Stimulated activated CD4-positive, alpha-beta T cell treated with anti-CD3 and anti-CD28 coated beads, Interleukin-2, amount 100 ng/mL, for 24 hours (primary cell): Measurements from ENCODE around the gene SAPCD1.
A peak's percentile ranks its signal among the peaks of the same experiment; 100 is the strongest.
"Not testable (repeated sequence)": the region's sequence is repeated elsewhere in the genome, so short reads cannot be mapped to it uniquely, and the experiment has no call there.

Experiments
- DNase-seq, 2 donors: peaks; one replicate each; pipeline ENCODE4 v3.0.0-alpha.2; 2020

Gene SAPCD1

GRCh38 chr6:31805939-31806469, 43.5 kb downstream of the SAPCD1 start:
- DNase-seq: no peak

GRCh38 chr6:31806470-31807272, 44.2 kb downstream of the SAPCD1 start, which contains the start of gene LSM2:
LSM2 (minus strand) TSS chr6:31806966; CDS start chr6:31806757, 209 bp downstream.
- peak; percentile 97 to 98 for DNase-seq

- not testable (repeated sequence) for DNase-seq
Measured at GRCh38 chr6:31808599-31808998, 46.1 kb downstream of the SAPCD1 start.

DNA sequence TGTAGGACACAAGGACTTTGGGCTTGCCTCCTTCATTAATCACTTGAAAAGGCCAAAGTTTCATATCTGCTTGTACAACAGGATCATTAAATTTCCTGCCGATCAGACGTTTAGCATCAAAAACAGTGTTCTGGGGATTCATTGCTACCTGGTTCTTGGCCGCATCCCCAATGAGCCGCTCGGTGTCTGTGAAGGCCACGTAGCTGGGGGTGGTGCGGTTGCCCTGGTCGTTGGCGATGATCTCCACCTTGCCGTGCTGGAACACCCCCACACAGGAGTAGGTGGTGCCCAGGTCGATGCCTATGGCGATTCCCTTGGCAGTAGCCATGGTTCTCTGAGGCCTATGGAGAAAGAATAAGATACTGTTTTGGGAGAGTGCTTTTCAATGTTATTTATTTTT, 49.2 kb downstream of the SAPCD1 start:
- no peak for DNase-seq

- DNase-seq: no peak
Measured at GRCh38 chr6:31813465-31813849, 51.0 kb downstream of the SAPCD1 start.
